ENCODE measurements around the gene ZNF397. TPM values are rescaled to one million over a fixed set of nuclear protein-coding genes. Genes with fewer than 3 reads are reported as not detected.

Gene ZNF397
- total RNA-seq, 1 experiment from 2014 or later, result 35.3 TPM

DNA sequence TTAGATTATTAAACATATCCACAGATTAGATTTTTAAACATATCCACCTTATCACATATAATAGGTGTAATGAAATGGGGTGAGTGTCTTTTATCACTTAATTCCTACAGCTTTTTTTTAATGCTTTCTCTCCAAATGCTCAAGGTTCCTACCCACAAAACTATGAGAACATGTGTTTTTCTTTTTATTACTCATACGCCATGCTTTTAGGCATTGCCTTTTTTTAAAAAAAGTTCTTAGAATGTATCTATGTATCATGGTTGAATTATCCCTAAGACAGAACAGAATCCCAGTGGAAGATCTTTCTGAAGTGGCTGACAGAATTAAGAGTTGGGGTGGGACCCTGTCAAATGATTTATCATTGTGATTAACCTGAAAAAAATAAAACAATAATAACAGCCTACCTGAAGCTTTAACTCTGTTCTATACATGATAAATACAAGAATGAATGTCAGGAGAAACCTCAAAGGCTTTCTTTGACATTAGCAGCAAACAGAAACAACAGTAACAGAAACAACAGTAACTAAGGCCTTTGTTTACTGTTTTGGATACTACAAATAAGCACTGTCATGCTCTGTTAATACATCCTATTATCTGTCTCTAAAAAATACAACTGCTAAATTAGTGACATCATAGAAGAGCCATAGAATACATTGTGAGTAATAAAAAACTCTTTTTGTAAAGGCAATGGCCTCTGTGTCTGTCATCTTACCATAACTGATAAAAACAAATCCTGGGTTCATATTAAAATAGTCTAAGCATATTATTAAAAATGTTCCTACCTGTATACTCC is 4.1 kb upstream of the ZNF397 start:
- Histone ChIP-seq H3K23me2 (ENCODE audit: insufficient read length, low read depth, low read length, poor library complexity, severe bottlenecking) (peaks cover 3% of the 10 kb centered on the region), H4K5ac (ENCODE audit: insufficient read length, low read depth, low read length) (no peak overlapping the region), H3K14ac (ENCODE audit: insufficient read depth, low read length) (no peak overlapping the region), H2BK20ac (ENCODE audit: low read depth, low read length, poor library complexity, severe bottlenecking) (no peak overlapping the region), H2BK5ac (ENCODE audit: insufficient read length, low read length) (no peak overlapping the region), H2BK15ac (ENCODE audit: low read depth, low read length) (no peak overlapping the region), H4K20me1 (ENCODE audit: control insufficient read depth, insufficient read depth, insufficient read length) (no peaks in the 10 kb centered on the region), H3K4me2 (ENCODE audit: insufficient read depth, insufficient read length, low read length) (no peak overlapping the region), H3K79me1 (ENCODE audit: insufficient read depth, low read depth, low read length, poor library complexity, severe bottlenecking) (no peaks in the 10 kb centered on the region), H3K23ac (ENCODE audit: insufficient read length, low read depth, low read length) (no peak overlapping the region), H2BK12ac (ENCODE audit: insufficient read length, low read depth, low read length) (no peak overlapping the region), H3K79me2 (ENCODE audit: insufficient read depth, low read length) (no peaks in the 10 kb centered on the region; the same call in 1 of the 2 replicates), H4K91ac (ENCODE audit: insufficient read length, low read depth, low read length) (no peak overlapping the region), H4K8ac (replicated peaks; ENCODE audit: insufficient read length, low read depth, low read length) (no peak overlapping the region), H3K4ac (ENCODE audit: low read depth, low read length) (no peak overlapping the region), H3T11ph (ENCODE audit: low read length) (no peak overlapping the region), H2AFZ (ENCODE audit: low read length) (no peak overlapping the region), H3K18ac (ENCODE audit: insufficient read length, low read depth, low read length) (no peak overlapping the region), H3K27me3 (ENCODE audit: insufficient read depth, low read length) (no peaks in the 10 kb centered on the region), H3K9ac (ENCODE audit: extremely low read depth, insufficient read length, low read length) (no peak overlapping the region), H3K4me1 (ENCODE audit: insufficient read depth, low read length) (no peaks in the 10 kb centered on the region), H2AK5ac (ENCODE audit: insufficient read length, low read length) (no peak overlapping the region), H2BK120ac (ENCODE audit: low read depth, low read length, poor library complexity, severe bottlenecking) (no peak overlapping the region), H3K56ac (ENCODE audit: insufficient read length, low read depth, low read length) (no peak overlapping the region), H3K27ac (ENCODE audit: insufficient read length, low read depth, low read length) (no peak overlapping the region), H3K9me3 (ENCODE audit: control insufficient read depth, low read depth, low read length) (no peaks in the 10 kb centered on the region)
- H3K4me3 Mint-ChIP-seq, result no peak overlapping the region
- no peaks in the 10 kb centered on the region for H3K36me3 Mint-ChIP-seq (ENCODE audit: insufficient read depth in 1 of 3, low read depth in 3 of 3)
- no peaks in the 10 kb centered on the region for H3K27me3 Mint-ChIP-seq (ENCODE audit: low read depth)
- no peaks in the 10 kb centered on the region for H3K9me3 Mint-ChIP-seq
- peaks cover 2% of the 10 kb centered on the region in 2 experiments; a peak in 2 of 4 replicates for H3K4me1 Mint-ChIP-seq
- WGBS (ENCODE audit: extremely low coverage, insufficient read length, low lambda C conversion rate), result no CpG with 5 or more reads among the region's 1 CpG
- H3K27ac Mint-ChIP-seq, result no peak overlapping the region
- no peak for TF ChIP-seq CTCF (conservative IDR thresholded peaks at IDR 0.05)
- DNase-seq, result no peak

Data from H9 (cell line).